GM12878 (cell line): ENCODE data around the gene TMEM250. TPM values are rescaled to one million over a fixed set of nuclear protein-coding genes. Genes with fewer than 3 reads are reported as not detected.

Experiments
- ATAC-seq: fragments of 200-7000 bp; cut with Tn5 transposase; 3 replicates; pipeline ENCODE4 v1.9.1; 2020; ENCODE audit warnings: mild to moderate bottlenecking, moderate library complexity
- BruUV-seq: library from RNA; stranded (reverse); fragments of 400-500 nt; replicated peaks from 2 replicates; lab custom pipeline; 2021; lab: Mats Ljungman, UMichigan
- CTCF ChIA-PET: fragments of 300-600 bp; sonication (Branson Sonifier 250); formaldehyde crosslinking; extraction: SDS; loops from one replicate; lab custom pipeline; 2021; ENCODE audit warnings: inconsistent platforms; lab: Yijun Ruan, JAX
- POLR2A ChIA-PET: fragments of 350-600 bp; formaldehyde crosslinking; extraction: SDS; loops from one replicate; lab custom pipeline; 2021; ENCODE audit warnings: inconsistent platforms; lab: Charles Lee
- RAD21 ChIA-PET: fragments of 300-600 bp; sonication (Branson Sonifier 250); formaldehyde crosslinking; loops from one replicate; lab custom pipeline; 2023; ENCODE audit warnings: antibody characterized with exemption; ENCODE audit not compliant: unreplicated experiment; lab: Charles Lee
- SMC1A ChIA-PET: fragments of 300-600 bp; sonication (Branson Sonifier 250); formaldehyde crosslinking; loops from one replicate; lab custom pipeline; 2023; ENCODE audit not compliant: unreplicated experiment, uncharacterized antibody; lab: Charles Lee
- DNase-seq: peaks from one replicate; pipeline ENCODE4 v3.0.0-alpha.2; 2011; ENCODE audit warnings: low read depth, low spot score
- FAIRE-seq: peaks from 3 replicates; lab custom pipeline; 2011; peaks lifted over from hg19 to GRCh38; lab: Jason Lieb, UNC
- H2AFZ ChIP-seq: 2 replicates; pipeline ENCODE4 v1.6.0; 2011; ENCODE audit warnings: low read depth, low read length, control low read depth; ENCODE audit not compliant: control insufficient read depth
- H3K27ac ChIP-seq: 2 replicates; pipeline ENCODE4 v1.5.1; 2011; ENCODE audit warnings: control low read depth; ENCODE audit not compliant: control insufficient read depth, insufficient read depth
- H3K27me3 ChIP-seq, 2 experiments: replicated peaks in 1 of 2; 2 replicates each; pipeline versions ENCODE4 v1.6.0 to v1.6.1; 2011; ENCODE audit warnings: low read length in 1 of 2; ENCODE audit not compliant: control insufficient read depth in 2 of 2, insufficient read depth in 2 of 2
- H3K36me3 ChIP-seq, 2 experiments: 2 replicates each; pipeline ENCODE4 v1.5.1; 2011; ENCODE audit warnings: low read length in 1 of 2; ENCODE audit not compliant: control insufficient read depth in 2 of 2, insufficient read depth in 2 of 2
- H3K4me1 ChIP-seq: 2 replicates; pipeline ENCODE4 v1.6.1; 2011; ENCODE audit warnings: mild to moderate bottlenecking, low read length, moderate library complexity, mixed read lengths; ENCODE audit not compliant: control insufficient read depth, insufficient read depth
- H3K4me2 ChIP-seq: 2 replicates; pipeline ENCODE4 v1.6.0; 2011; ENCODE audit warnings: control low read depth; ENCODE audit not compliant: control insufficient read depth, insufficient read depth
- H3K4me3 ChIP-seq: fragments of 200-600 bp; sonication (generic); 2 replicates; pipeline ENCODE4 v1.5.1; 2016
- H3K79me2 ChIP-seq: 2 replicates; pipeline ENCODE4 v1.6.0; 2011; ENCODE audit warnings: low read length; ENCODE audit not compliant: control insufficient read depth, insufficient read depth
- H3K9ac ChIP-seq: 2 replicates; pipeline ENCODE4 v1.8.0; 2011; ENCODE audit warnings: low read length, control low read depth, mixed read lengths; ENCODE audit not compliant: control insufficient read depth, insufficient read depth
- H3K9me3 ChIP-seq: replicated peaks from 3 replicates; pipeline ENCODE4 v1.5.1; 2011; ENCODE audit warnings: mild to moderate bottlenecking, low read length; ENCODE audit not compliant: control insufficient read depth, insufficient read depth
- H4K20me1 ChIP-seq: 2 replicates; pipeline ENCODE4 v1.6.0; 2011; ENCODE audit not compliant: control insufficient read depth, insufficient read depth
- EED ChIP-seq: sonication (generic); IDR thresholded peaks from 2 replicates; pipeline ENCODE4 v1.6.1; 2016; ENCODE audit warnings: antibody characterized with exemption, low read depth
- PAX8 ChIP-seq: fragments of 450-650 bp; IDR thresholded peaks from 2 replicates; pipeline ENCODE4 v1.6.1; 2017; ENCODE audit warnings: mild to moderate bottlenecking, moderate library complexity
- RELA ChIP-seq: fragments of 450-650 bp; IDR thresholded peaks from 2 replicates; pipeline ENCODE4 v1.8.0; 2014; ENCODE audit warnings: borderline replicate concordance; ENCODE audit not compliant: partially characterized antibody
- TARDBP ChIP-seq: IDR thresholded peaks from 2 replicates; pipeline ENCODE4 v1.6.1; 2016; ENCODE audit warnings: borderline replicate concordance
- TBL1XR1 ChIP-seq: IDR thresholded peaks from 2 replicates; pipeline ENCODE4 v1.6.1; 2012; ENCODE audit warnings: low read depth, low read length, improper control_type of control experiment
- ZZZ3 ChIP-seq: IDR thresholded peaks from 2 replicates; pipeline ENCODE4 v1.6.1; 2011; ENCODE audit warnings: low read depth; ENCODE audit not compliant: control insufficient read depth, insufficient read length
- WGBS: methylation state at CpG from one replicate; pipeline ENCODE4 v1.1.6; 2016; ENCODE audit warnings: low lambda C conversion rate; ENCODE audit not compliant: insufficient replicate concordance, insufficient coverage; ENCODE audit errors: missing lambda C conversion rate; 5-methylcytosine and 5-hydroxymethylcytosine counted together
- in situ Hi-C: fragments of 300-500 bp; cut with MboI; formaldehyde crosslinking; loops from 9 replicates; pipeline ENCODE4 v1.14.3; 2018; ENCODE audit warnings: mixed read lengths
- intact Hi-C: fragments of 100-400 bp; cut with micrococcal nuclease; formaldehyde crosslinking; loops from one replicate; pipeline ENCODE4 v1.14.2; 2022; ENCODE audit not compliant: unreplicated experiment
- polyA plus RNA-seq, 11 experiments: library from polyadenylated mRNA; depleted of rRNA in 4 of 11; unstranded in 6 of 11; stranded (reverse) in 5 of 11; fragments of >200 nt; fragmentation: Nextera tagmentation in 4 of 11; fragmentation: Illumina TruSeq in 1 of 11; extraction: Ambion mirVana in 4 of 11; extraction: Trizol in 1 of 11; gene quantifications; 1 replicate in 1 of 11; 2 replicates in 10 of 11; pipeline versions ENCODE4 v1.2.1 to v1.2.3, GENCODE V29; 2011 to 2016; ENCODE audit warnings: inconsistent platforms in 2 of 11, missing spikeins in 2 of 11, low read depth in 1 of 11
- total RNA-seq, 4 experiments: library from RNA; depleted of rRNA in 3 of 4; stranded (reverse); fragments of >200 nt in 3 of 4; fragmentation: Illumina TruSeq in 1 of 4; extraction: Trizol in 1 of 4; gene quantifications; 2 replicates each; pipeline versions ENCODE4 v1.2.1 to v1.2.3, GENCODE V29; 2013 to 2021
- TF ChIP-seq, protein P1 (sequence below): fragments of 450-650 bp; IDR thresholded peaks from 2 replicates; pipeline ENCODE4 v1.6.1; 2017; ENCODE audit warnings: mild to moderate bottlenecking, low read depth, inconsistent platforms; ENCODE audit not compliant: poor library complexity, severe bottlenecking
- TF ChIP-seq, protein P2 (sequence below): fragments of 450-650 bp; IDR thresholded peaks from 2 replicates; pipeline ENCODE4 v1.6.1; 2018; ENCODE audit warnings: borderline replicate concordance, mild to moderate bottlenecking; ENCODE audit not compliant: partially characterized antibody
- TF ChIP-seq, protein P3 (sequence below): fragments of 450-650 bp; IDR thresholded peaks from 2 replicates; pipeline ENCODE4 v1.6.1; 2017; ENCODE audit warnings: low read depth, mild to moderate bottlenecking, moderate library complexity
- TF ChIP-seq, protein P4 (sequence below): fragments of 150-350 bp; IDR thresholded peaks from 2 replicates; pipeline ENCODE4 v1.6.1; 2016; ENCODE audit warnings: low read depth, low read length

TMEM250 gene
- total and polyA plus RNA-seq, 10 of the 15 experiments (the other 5 are each of a cell fraction or from before 2014, with no cell fraction given) = 0.39 to 39.9 (median 8.5) TPM

DNA sequence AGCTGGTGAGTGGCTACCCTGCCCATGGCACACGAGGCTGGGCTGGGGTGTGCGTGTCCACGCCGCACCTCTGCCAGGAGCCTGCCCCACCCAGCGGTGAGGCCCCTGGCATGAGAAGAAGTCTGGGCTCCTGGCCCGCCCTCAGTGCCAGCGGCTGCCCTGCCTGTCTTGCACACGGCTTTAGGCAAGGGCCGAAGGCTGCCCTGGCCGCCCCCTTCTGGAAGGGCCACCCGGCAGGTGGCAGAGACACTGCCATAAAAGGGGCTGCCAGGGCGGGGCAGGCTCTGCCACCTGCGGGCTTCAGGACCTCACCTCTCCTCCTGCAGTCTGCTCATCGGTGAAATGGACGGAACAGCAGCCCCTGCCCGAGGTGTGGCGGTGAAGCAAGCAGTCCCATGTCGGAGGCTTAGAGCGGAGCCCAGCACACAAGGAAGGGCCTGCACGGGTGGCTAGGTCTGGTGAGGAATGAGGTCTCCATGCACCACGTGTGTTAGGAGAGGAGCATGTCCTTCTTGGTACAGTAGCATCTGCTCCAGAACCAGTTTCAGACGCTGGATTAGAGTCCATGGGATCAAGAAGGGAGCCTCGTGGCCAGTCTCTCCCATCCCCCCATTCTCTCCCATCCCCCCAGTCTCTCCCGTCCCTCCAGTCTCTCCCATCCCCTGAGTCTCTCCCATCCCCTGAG, 34.8 kb upstream of the TMEM250 start:
- in situ Hi-C loops = no loop called here
- no peaks in the 10 kb centered on the region for H4K20me1 ChIP-seq
- H3K4me2 ChIP-seq = no peak overlapping the region
- DNase-seq (no peak), ATAC-seq (no peak), FAIRE-seq (no peak)
- H3K4me1 ChIP-seq = no peaks in the 10 kb centered on the region
- ChIA-PET CTCF (no interaction called here), POLR2A (no interaction called here), SMC1A (no interaction called here), RAD21 (no interaction called here)
- intact Hi-C loops = no loop called here
- H3K27ac ChIP-seq = no peak overlapping the region
- WGBS = 56% methylated on average over 22 of the region's 24 CpGs
- no peak overlapping the region for H3K4me3 ChIP-seq
- H3K9me3 ChIP-seq = no peaks in the 10 kb centered on the region
- H3K27me3 ChIP-seq = peaks cover 0 to under 1% of the 10 kb centered on the region in 2 experiments; a peak in 2 of 4 replicates
- no peaks in the 10 kb centered on the region for H3K36me3 ChIP-seq
- no peak overlapping the region for H2AFZ ChIP-seq
- no TSS peak for BruUV-seq
- H3K79me2 ChIP-seq = no peaks in the 10 kb centered on the region
- H3K9ac ChIP-seq = no peak overlapping the region
- TF ChIP-seq, protein P1, sequence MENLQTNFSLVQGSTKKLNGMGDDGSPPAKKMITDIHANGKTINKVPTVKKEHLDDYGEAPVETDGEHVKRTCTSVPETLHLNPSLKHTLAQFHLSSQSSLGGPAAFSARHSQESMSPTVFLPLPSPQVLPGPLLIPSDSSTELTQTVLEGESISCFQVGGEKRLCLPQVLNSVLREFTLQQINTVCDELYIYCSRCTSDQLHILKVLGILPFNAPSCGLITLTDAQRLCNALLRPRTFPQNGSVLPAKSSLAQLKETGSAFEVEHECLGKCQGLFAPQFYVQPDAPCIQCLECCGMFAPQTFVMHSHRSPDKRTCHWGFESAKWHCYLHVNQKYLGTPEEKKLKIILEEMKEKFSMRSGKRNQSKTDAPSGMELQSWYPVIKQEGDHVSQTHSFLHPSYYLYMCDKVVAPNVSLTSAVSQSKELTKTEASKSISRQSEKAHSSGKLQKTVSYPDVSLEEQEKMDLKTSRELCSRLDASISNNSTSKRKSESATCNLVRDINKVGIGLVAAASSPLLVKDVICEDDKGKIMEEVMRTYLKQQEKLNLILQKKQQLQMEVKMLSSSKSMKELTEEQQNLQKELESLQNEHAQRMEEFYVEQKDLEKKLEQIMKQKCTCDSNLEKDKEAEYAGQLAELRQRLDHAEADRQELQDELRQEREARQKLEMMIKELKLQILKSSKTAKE = no peak
- TF ChIP-seq, protein P2, sequence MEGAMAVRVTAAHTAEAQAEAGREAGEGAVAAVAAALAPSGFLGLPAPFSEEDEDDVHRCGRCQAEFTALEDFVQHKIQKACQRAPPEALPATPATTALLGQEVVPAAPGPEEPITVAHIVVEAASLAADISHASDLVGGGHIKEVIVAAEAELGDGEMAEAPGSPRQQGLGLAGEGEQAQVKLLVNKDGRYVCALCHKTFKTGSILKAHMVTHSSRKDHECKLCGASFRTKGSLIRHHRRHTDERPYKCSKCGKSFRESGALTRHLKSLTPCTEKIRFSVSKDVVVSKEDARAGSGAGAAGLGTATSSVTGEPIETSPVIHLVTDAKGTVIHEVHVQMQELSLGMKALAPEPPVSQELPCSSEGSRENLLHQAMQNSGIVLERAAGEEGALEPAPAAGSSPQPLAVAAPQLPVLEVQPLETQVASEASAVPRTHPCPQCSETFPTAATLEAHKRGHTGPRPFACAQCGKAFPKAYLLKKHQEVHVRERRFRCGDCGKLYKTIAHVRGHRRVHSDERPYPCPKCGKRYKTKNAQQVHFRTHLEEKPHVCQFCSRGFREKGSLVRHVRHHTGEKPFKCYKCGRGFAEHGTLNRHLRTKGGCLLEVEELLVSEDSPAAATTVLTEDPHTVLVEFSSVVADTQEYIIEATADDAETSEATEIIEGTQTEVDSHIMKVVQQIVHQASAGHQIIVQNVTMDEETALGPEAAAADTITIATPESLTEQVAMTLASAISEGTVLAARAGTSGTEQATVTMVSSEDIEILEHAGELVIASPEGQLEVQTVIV = no peak
- TF ChIP-seq TBL1XR1 (no peak), RELA (no peak), PAX8 (no peak), TARDBP (no peak), EED (no peak), ZZZ3 (no peak)
- TF ChIP-seq, protein P3, sequence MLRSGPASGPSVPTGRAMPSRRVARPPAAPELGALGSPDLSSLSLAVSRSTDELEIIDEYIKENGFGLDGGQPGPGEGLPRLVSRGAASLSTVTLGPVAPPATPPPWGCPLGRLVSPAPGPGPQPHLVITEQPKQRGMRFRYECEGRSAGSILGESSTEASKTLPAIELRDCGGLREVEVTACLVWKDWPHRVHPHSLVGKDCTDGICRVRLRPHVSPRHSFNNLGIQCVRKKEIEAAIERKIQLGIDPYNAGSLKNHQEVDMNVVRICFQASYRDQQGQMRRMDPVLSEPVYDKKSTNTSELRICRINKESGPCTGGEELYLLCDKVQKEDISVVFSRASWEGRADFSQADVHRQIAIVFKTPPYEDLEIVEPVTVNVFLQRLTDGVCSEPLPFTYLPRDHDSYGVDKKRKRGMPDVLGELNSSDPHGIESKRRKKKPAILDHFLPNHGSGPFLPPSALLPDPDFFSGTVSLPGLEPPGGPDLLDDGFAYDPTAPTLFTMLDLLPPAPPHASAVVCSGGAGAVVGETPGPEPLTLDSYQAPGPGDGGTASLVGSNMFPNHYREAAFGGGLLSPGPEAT = no peak
- TF ChIP-seq, protein P4, sequence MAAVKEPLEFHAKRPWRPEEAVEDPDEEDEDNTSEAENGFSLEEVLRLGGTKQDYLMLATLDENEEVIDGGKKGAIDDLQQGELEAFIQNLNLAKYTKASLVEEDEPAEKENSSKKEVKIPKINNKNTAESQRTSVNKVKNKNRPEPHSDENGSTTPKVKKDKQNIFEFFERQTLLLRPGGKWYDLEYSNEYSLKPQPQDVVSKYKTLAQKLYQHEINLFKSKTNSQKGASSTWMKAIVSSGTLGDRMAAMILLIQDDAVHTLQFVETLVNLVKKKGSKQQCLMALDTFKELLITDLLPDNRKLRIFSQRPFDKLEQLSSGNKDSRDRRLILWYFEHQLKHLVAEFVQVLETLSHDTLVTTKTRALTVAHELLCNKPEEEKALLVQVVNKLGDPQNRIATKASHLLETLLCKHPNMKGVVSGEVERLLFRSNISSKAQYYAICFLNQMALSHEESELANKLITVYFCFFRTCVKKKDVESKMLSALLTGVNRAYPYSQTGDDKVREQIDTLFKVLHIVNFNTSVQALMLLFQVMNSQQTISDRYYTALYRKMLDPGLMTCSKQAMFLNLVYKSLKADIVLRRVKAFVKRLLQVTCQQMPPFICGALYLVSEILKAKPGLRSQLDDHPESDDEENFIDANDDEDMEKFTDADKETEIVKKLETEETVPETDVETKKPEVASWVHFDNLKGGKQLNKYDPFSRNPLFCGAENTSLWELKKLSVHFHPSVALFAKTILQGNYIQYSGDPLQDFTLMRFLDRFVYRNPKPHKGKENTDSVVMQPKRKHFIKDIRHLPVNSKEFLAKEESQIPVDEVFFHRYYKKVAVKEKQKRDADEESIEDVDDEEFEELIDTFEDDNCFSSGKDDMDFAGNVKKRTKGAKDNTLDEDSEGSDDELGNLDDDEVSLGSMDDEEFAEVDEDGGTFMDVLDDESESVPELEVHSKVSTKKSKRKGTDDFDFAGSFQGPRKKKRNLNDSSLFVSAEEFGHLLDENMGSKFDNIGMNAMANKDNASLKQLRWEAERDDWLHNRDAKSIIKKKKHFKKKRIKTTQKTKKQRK = no peak
